IMR-90 (cell line): ENCODE data around the gene GAPDH. TPM values are rescaled to one million over a fixed set of nuclear protein-coding genes. Genes with fewer than 3 reads are reported as not detected.

ENCODE experiments used
- ATAC-seq: fragments of 200-7000 bp; cut with Tn5 transposase; 2 replicates; pipeline ENCODE4 v1.9.1; 2020; ENCODE audit warnings: low read depth, mild to moderate bottlenecking, moderate library complexity
- BruUV-seq: library from RNA; stranded (reverse); fragments of 400-500 nt; replicated peaks from 2 replicates; lab custom pipeline; 2021; lab: Mats Ljungman, UMichigan
- CTCF ChIA-PET: fragments of 300-600 bp; formaldehyde crosslinking; extraction: SDS; loops from one replicate; lab custom pipeline; 2021; ENCODE audit warnings: antibody characterized with exemption; lab: Yijun Ruan, JAX
- POLR2A ChIA-PET: fragments of 300-600 bp; sonication (Branson Sonifier 250); formaldehyde crosslinking; loops from one replicate; lab custom pipeline; 2022; ENCODE audit warnings: antibody characterized with exemption; ENCODE audit not compliant: unreplicated experiment; lab: Charles Lee
- DNase-seq: peaks from one replicate; pipeline ENCODE4 v3.0.0; 2013
- H2AFZ ChIP-seq: replicated peaks from 2 replicates; pipeline ENCODE3; 2013; ENCODE audit warnings: low read length, mild to moderate bottlenecking; ENCODE audit not compliant: poor library complexity
- H2AK5ac ChIP-seq: 2 replicates; pipeline ENCODE4 v1.6.1; 2013; ENCODE audit warnings: low read depth, low read length, inconsistent platforms
- H2AK9ac ChIP-seq: replicated peaks from 2 replicates; pipeline ENCODE3; 2013; ENCODE audit warnings: mild to moderate bottlenecking, low read depth, low read length, moderate library complexity; ENCODE audit not compliant: poor library complexity
- H2BK120ac ChIP-seq: 2 replicates; pipeline ENCODE4 v1.6.1; 2013; ENCODE audit warnings: low read depth, low read length, inconsistent platforms
- H2BK15ac ChIP-seq: 3 replicates; pipeline ENCODE4 v1.6.1; 2013; ENCODE audit warnings: low read depth, low read length, inconsistent platforms
- H2BK20ac ChIP-seq: 2 replicates; pipeline ENCODE4 v1.6.1; 2013; ENCODE audit warnings: low read depth, mild to moderate bottlenecking, inconsistent platforms, low read length, moderate library complexity
- H2BK5ac ChIP-seq: 2 replicates; pipeline ENCODE4 v1.6.1; 2013; ENCODE audit warnings: mild to moderate bottlenecking, low read depth, low read length, inconsistent platforms; ENCODE audit not compliant: poor library complexity, severe bottlenecking
- H3K14ac ChIP-seq: replicated peaks from 2 replicates; pipeline ENCODE4 v1.6.1; 2013; ENCODE audit warnings: low read depth, low read length, inconsistent platforms
- H3K18ac ChIP-seq: 2 replicates; pipeline ENCODE4 v1.6.1; 2013; ENCODE audit warnings: low read depth, low read length, control low read depth
- H3K23ac ChIP-seq: 2 replicates; pipeline ENCODE4 v1.6.1; 2013; ENCODE audit warnings: low read depth, low read length, inconsistent platforms
- H3K27ac ChIP-seq: 2 replicates; pipeline ENCODE4 v1.5.1; 2013; ENCODE audit warnings: mild to moderate bottlenecking, control low read depth, low read length; ENCODE audit not compliant: insufficient read depth
- H3K27me3 ChIP-seq: 2 replicates; pipeline ENCODE4 v1.6.1; 2013; ENCODE audit warnings: low read length; ENCODE audit not compliant: control insufficient read depth, insufficient read depth
- H3K36me3 ChIP-seq: 2 replicates; pipeline ENCODE4 v1.6.1; 2013; ENCODE audit warnings: low read length, mixed read lengths; ENCODE audit not compliant: control insufficient read depth, insufficient read depth
- H3K4ac ChIP-seq: 2 replicates; pipeline ENCODE4 v1.6.1; 2013; ENCODE audit warnings: low read depth, low read length, inconsistent platforms
- H3K4me1 ChIP-seq: 2 replicates; pipeline ENCODE4 v1.6.1; 2013; ENCODE audit warnings: low read length, mixed read lengths; ENCODE audit not compliant: control insufficient read depth, insufficient read depth
- H3K4me2 ChIP-seq: 2 replicates; pipeline ENCODE4 v1.6.1; 2013; ENCODE audit warnings: low read depth, mild to moderate bottlenecking, control low read depth, low read length, moderate library complexity
- H3K4me3 ChIP-seq: 2 replicates; pipeline ENCODE4 v1.5.1; 2013; ENCODE audit warnings: low read depth, mild to moderate bottlenecking, control low read depth, low read length, moderate library complexity; ENCODE audit not compliant: insufficient read depth
- H3K56ac ChIP-seq: 2 replicates; pipeline ENCODE4 v1.6.1; 2013; ENCODE audit warnings: low read length, inconsistent platforms; ENCODE audit not compliant: insufficient read depth; ENCODE audit errors: extremely low read depth
- H3K79me1 ChIP-seq, 2 experiments: 2 replicates each; pipeline ENCODE4 v1.6.1; 2013; ENCODE audit warnings: low read length in 2 of 2, inconsistent platforms in 1 of 2, low read depth in 1 of 2
- H3K9ac ChIP-seq: 2 replicates; pipeline ENCODE4 v1.6.1; 2013; ENCODE audit warnings: low read depth, low read length, control low read depth
- H3K9me1 ChIP-seq: 2 replicates; pipeline ENCODE4 v1.6.1; 2013; ENCODE audit warnings: low read length, inconsistent platforms; ENCODE audit not compliant: insufficient read depth
- H3K9me3 ChIP-seq: 2 replicates; pipeline ENCODE4 v1.6.1; 2013; ENCODE audit warnings: low read length; ENCODE audit not compliant: control insufficient read depth, insufficient read depth
- H4K20me1 ChIP-seq: 2 replicates; pipeline ENCODE4 v1.6.1; 2013; ENCODE audit warnings: low read length, inconsistent platforms; ENCODE audit not compliant: insufficient read depth
- H4K5ac ChIP-seq: 2 replicates; pipeline ENCODE4 v1.6.1; 2013; ENCODE audit warnings: mild to moderate bottlenecking, low read depth, low read length, control low read depth
- H4K8ac ChIP-seq, 2 experiments: 2 replicates each; pipeline ENCODE4 v1.6.1; 2013; ENCODE audit warnings: low read depth in 2 of 2, low read length in 2 of 2, control low read depth in 1 of 2, inconsistent platforms in 1 of 2
- H4K91ac ChIP-seq: 2 replicates; pipeline ENCODE4 v1.6.1; 2013; ENCODE audit warnings: low read depth, low read length, inconsistent platforms; ENCODE audit not compliant: insufficient read depth
- BHLHE40 ChIP-seq: fragments of 150-350 bp; IDR thresholded peaks from 2 replicates; pipeline ENCODE4 v1.6.1; 2016; ENCODE audit warnings: mild to moderate bottlenecking, low read depth, low read length
- CEBPB ChIP-seq: IDR thresholded peaks from 2 replicates; pipeline ENCODE4 v1.6.1; 2012; ENCODE audit warnings: low read depth, low read length, improper control_type of control experiment
- CHD1 ChIP-seq: IDR thresholded peaks from 2 replicates; pipeline ENCODE4 v1.6.1; 2012; ENCODE audit warnings: low read depth, low read length, improper control_type of control experiment
- FOS ChIP-seq: fragments of 150-350 bp; IDR thresholded peaks from 2 replicates; pipeline ENCODE4 v1.6.1; 2016; ENCODE audit warnings: low read depth, low read length
- MAFK ChIP-seq: IDR thresholded peaks from 2 replicates; pipeline ENCODE4 v1.6.1; 2012; ENCODE audit warnings: low read depth, low read length, improper control_type of control experiment
- MAZ ChIP-seq: IDR thresholded peaks from 2 replicates; pipeline ENCODE4 v1.6.1; 2012; ENCODE audit warnings: low read depth, mild to moderate bottlenecking, low read length, improper control_type of control experiment, moderate library complexity, borderline replicate concordance
- MXI1 ChIP-seq: IDR thresholded peaks from 2 replicates; pipeline ENCODE4 v1.6.1; 2012; ENCODE audit warnings: low read depth, mild to moderate bottlenecking, low read length, moderate library complexity, borderline replicate concordance
- NFE2L2 ChIP-seq: fragments of 150-350 bp; IDR thresholded peaks from 2 replicates; pipeline ENCODE4 v1.6.1; 2016; ENCODE audit warnings: low read depth, mild to moderate bottlenecking, low read length
- POLR2A ChIP-seq: IDR thresholded peaks from 2 replicates; pipeline ENCODE4 v1.6.1; 2012; ENCODE audit warnings: mild to moderate bottlenecking, low read depth, low read length
- RAD21 ChIP-seq: IDR thresholded peaks from 2 replicates; pipeline ENCODE4 v1.6.1; 2012; ENCODE audit warnings: low read length, improper control_type of control experiment
- RCOR1 ChIP-seq: IDR thresholded peaks from 2 replicates; pipeline ENCODE4 v1.6.1; 2012; ENCODE audit warnings: mild to moderate bottlenecking, low read length, improper control_type of control experiment; ENCODE audit not compliant: insufficient replicate concordance
- RFX5 ChIP-seq: IDR thresholded peaks from 2 replicates; pipeline ENCODE4 v1.8.0; 2012; ENCODE audit warnings: low read depth, mild to moderate bottlenecking, low read length, moderate library complexity
- SMC3 ChIP-seq: fragments of 150-350 bp; IDR thresholded peaks from 2 replicates; pipeline ENCODE4 v1.6.1; 2016; ENCODE audit warnings: low read depth, mild to moderate bottlenecking, antibody characterized with exemption, low read length, moderate library complexity
- WGBS, 2 experiments: methylation state at CpG; one replicate each; pipeline versions ENCODE4 v1.1.5 to v1.1.7; 2013; ENCODE audit warnings: missing lambda C conversion rate in 2 of 2; ENCODE audit not compliant: insufficient read length in 1 of 2; ENCODE audit errors: extremely low coverage in 2 of 2; 5-methylcytosine and 5-hydroxymethylcytosine counted together
- dilution Hi-C: fragments of 300-500 bp; cut with HindIII; formaldehyde crosslinking; loops from one replicate; pipeline ENCODE4 v1.14.3; 2018; ENCODE audit warnings: low sequenced_read_pairs; ENCODE audit not compliant: unreplicated experiment
- in situ Hi-C: fragments of 300-500 bp; cut with MboI; formaldehyde crosslinking; loops from 3 replicates; pipeline ENCODE4 v1.14.3; 2019; ENCODE audit warnings: low sequenced_read_pairs, inconsistent platforms, mixed read lengths
- intact Hi-C: fragments of 100-400 bp; cut with micrococcal nuclease; formaldehyde crosslinking; loops from 2 replicates; pipeline ENCODE4 v1.10.0; 2022
- polyA plus RNA-seq, 3 experiments: library from polyadenylated mRNA; depleted of rRNA; stranded (reverse); fragments of >200 nt; gene quantifications; 2 replicates each; pipeline ENCODE4 v1.2.3, GENCODE V29; 2012; ENCODE audit warnings: low replicate concordance in 1 of 3
- total RNA-seq: library from RNA; depleted of rRNA; stranded (reverse); fragments of >200 nt; gene quantifications from 2 replicates; pipeline ENCODE4 v1.2.3, GENCODE V29; 2012
- TF ChIP-seq, protein P1 (sequence below): fragments of 150-350 bp; IDR thresholded peaks from 2 replicates; pipeline ENCODE4 v1.6.1; 2017; ENCODE audit warnings: mild to moderate bottlenecking, antibody characterized with exemption, low read length, low read depth
- TF ChIP-seq, protein P2 (sequence below): fragments of 150-350 bp; IDR thresholded peaks from 2 replicates; pipeline ENCODE4 v1.6.1; 2016; ENCODE audit warnings: low read depth, mild to moderate bottlenecking, low read length, moderate library complexity, borderline replicate concordance
- TF ChIP-seq, protein P3 (sequence below): conservative IDR thresholded peaks from 2 replicates; pipeline ENCODE4 v1.5.1; 2012; ENCODE audit warnings: mild to moderate bottlenecking, low read depth, low read length, improper control_type of control experiment

Gene GAPDH
- total and polyA plus RNA-seq, 2 of the 4 experiments (the other 2 are of a cell fraction), result 12,939 to 21,893 TPM

DNA sequence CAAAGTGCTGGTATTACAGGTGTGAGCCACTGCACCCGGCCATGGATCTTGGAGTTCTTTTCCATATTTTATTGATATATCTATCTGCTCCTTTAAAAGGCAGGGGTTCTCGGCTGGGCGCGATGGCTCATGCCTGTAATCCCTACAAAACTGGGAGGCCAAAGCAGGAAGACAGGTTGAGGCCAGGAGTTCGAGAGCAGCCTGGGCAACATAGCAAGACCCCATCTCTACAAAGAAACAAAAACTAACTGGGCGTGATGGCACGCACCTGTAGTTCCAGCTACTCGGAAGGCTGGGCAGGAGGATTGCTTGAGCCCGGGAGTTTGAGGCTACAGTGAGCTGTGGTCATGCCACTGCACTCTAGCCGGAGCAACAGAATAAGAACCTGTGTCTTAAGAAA is 12.1 kb upstream of the GAPDH start:
- TF ChIP-seq CHD1, result no peak
- TF ChIP-seq, protein P1, sequence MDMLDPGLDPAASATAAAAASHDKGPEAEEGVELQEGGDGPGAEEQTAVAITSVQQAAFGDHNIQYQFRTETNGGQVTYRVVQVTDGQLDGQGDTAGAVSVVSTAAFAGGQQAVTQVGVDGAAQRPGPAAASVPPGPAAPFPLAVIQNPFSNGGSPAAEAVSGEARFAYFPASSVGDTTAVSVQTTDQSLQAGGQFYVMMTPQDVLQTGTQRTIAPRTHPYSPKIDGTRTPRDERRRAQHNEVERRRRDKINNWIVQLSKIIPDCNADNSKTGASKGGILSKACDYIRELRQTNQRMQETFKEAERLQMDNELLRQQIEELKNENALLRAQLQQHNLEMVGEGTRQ, result no peak
- TF ChIP-seq, protein P2, sequence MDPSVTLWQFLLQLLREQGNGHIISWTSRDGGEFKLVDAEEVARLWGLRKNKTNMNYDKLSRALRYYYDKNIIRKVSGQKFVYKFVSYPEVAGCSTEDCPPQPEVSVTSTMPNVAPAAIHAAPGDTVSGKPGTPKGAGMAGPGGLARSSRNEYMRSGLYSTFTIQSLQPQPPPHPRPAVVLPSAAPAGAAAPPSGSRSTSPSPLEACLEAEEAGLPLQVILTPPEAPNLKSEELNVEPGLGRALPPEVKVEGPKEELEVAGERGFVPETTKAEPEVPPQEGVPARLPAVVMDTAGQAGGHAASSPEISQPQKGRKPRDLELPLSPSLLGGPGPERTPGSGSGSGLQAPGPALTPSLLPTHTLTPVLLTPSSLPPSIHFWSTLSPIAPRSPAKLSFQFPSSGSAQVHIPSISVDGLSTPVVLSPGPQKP, result no peak
- TF ChIP-seq NFE2L2, result no peak
- TF ChIP-seq FOS, result no peak
- no peak for TF ChIP-seq RCOR1
- TF ChIP-seq BHLHE40, result no peak
- TF ChIP-seq CEBPB, result no peak
- TF ChIP-seq RFX5, result no peak
- TF ChIP-seq SMC3, result no peak
- no peak for TF ChIP-seq MXI1
- TF ChIP-seq, protein P3, sequence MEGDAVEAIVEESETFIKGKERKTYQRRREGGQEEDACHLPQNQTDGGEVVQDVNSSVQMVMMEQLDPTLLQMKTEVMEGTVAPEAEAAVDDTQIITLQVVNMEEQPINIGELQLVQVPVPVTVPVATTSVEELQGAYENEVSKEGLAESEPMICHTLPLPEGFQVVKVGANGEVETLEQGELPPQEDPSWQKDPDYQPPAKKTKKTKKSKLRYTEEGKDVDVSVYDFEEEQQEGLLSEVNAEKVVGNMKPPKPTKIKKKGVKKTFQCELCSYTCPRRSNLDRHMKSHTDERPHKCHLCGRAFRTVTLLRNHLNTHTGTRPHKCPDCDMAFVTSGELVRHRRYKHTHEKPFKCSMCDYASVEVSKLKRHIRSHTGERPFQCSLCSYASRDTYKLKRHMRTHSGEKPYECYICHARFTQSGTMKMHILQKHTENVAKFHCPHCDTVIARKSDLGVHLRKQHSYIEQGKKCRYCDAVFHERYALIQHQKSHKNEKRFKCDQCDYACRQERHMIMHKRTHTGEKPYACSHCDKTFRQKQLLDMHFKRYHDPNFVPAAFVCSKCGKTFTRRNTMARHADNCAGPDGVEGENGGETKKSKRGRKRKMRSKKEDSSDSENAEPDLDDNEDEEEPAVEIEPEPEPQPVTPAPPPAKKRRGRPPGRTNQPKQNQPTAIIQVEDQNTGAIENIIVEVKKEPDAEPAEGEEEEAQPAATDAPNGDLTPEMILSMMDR, result no peak
- no peak for TF ChIP-seq RAD21
- no peak for TF ChIP-seq MAFK
- no peak for TF ChIP-seq POLR2A
- no peak for TF ChIP-seq MAZ
- H2AK9ac ChIP-seq, result no peak overlapping the region
- H3K27me3 ChIP-seq, result no peaks in the 10 kb centered on the region
- peaks cover 62% of the 10 kb centered on the region for H3K36me3 ChIP-seq
- 100% methylated on average over 3 of the region's 10 CpGs; no CpG with 5 or more reads in 1 of the 2 experiments for WGBS, 2 experiments
- dilution Hi-C loops (no loop called here), intact Hi-C loops (no loop called here), in situ Hi-C loops (no loop called here)
- ChIA-PET POLR2A (no interaction called here), CTCF (no interaction called here)
- no peak overlapping the region for H3K14ac ChIP-seq
- no peak overlapping the region for H3K4ac ChIP-seq
- H2BK15ac ChIP-seq, result no peak overlapping the region
- no peak overlapping the region for H3K4me3 ChIP-seq
- H2BK20ac ChIP-seq, result no peak overlapping the region
- H3K18ac ChIP-seq, result no peak overlapping the region
- H3K4me1 ChIP-seq, result no peaks in the 10 kb centered on the region
- no peak overlapping the region for H4K91ac ChIP-seq
- DNase-seq (no peak), ATAC-seq (no peak)
- H3K9ac ChIP-seq, result no peak overlapping the region
- H2BK5ac ChIP-seq, result no peak overlapping the region
- no peaks in the 10 kb centered on the region for H3K9me3 ChIP-seq
- no peaks in the 10 kb centered on the region for H4K20me1 ChIP-seq
- H2AFZ ChIP-seq, result no peak overlapping the region
- no peaks in the 10 kb centered on the region for H3K9me1 ChIP-seq
- H2BK120ac ChIP-seq, result no peak overlapping the region
- BruUV-seq, result no TSS peak
- H3K23ac ChIP-seq, result no peak overlapping the region
- H3K79me1 ChIP-seq, result peaks cover 15 to 23% of the 10 kb centered on the region in 2 experiments
- H4K5ac ChIP-seq, result no peak overlapping the region
- no peak overlapping the region for H3K56ac ChIP-seq
- no peak overlapping the region for H3K4me2 ChIP-seq
- no peak overlapping the region for H4K8ac ChIP-seq
- no peak overlapping the region for H2AK5ac ChIP-seq
- no peak overlapping the region for H3K27ac ChIP-seq
